ENCODE measurements around the gene UBQLN2.
"Not testable (repeated sequence)": the region's sequence is repeated elsewhere in the genome, so short reads cannot be mapped to it uniquely, and the experiment has no call there.

Gene UBQLN2

GRCh38 chrX:56574861-56575260 is 11.4 kb downstream of the UBQLN2 start:
- TF ChIP-seq JUND (IDR thresholded peaks at IDR 0.05; ENCODE audit: low read depth), result no peak
- in situ Hi-C loops (cut with HindIII; ENCODE audit: low pct_unique_long_range_greater_than_20kb, low sequenced_read_pairs), result no loop called here
- DNase-seq (ENCODE audit: low read depth in 1 of 2, low spot score in 1 of 2), result no peak

- no peak for TF ChIP-seq JUND (IDR thresholded peaks at IDR 0.05; ENCODE audit: low read depth)
- in situ Hi-C loops (cut with HindIII; ENCODE audit: low pct_unique_long_range_greater_than_20kb, low sequenced_read_pairs), result no loop called here
Measured at GRCh38 chrX:56576721-56577120, 13.3 kb downstream of the UBQLN2 start.

GRCh38 chrX:56588397-56589188 is 25.2 kb downstream of the UBQLN2 start:
- in situ Hi-C loops (cut with HindIII; ENCODE audit: low pct_unique_long_range_greater_than_20kb, low sequenced_read_pairs), result no loop called here
- DNase-seq (ENCODE audit: low read depth in 1 of 2, low spot score in 1 of 2), result no peak
- no peak for TF ChIP-seq JUND (IDR thresholded peaks at IDR 0.05; ENCODE audit: low read depth)

More at GRCh38 chrX:56576721-56577120, 13.3 kb downstream of the UBQLN2 start:
- no peak for DNase-seq (ENCODE audit: low read depth in 1 of 2, low spot score in 1 of 2)

GRCh38 chrX:56591830-56592229 is 28.4 kb downstream of the UBQLN2 start:
- in situ Hi-C loops (cut with HindIII; ENCODE audit: low pct_unique_long_range_greater_than_20kb, low sequenced_read_pairs); DNase-seq (ENCODE audit: low read depth in 1 of 2, low spot score in 1 of 2): not testable (repeated sequence)

GRCh38 chrX:56600141-56600540 is 36.7 kb downstream of the UBQLN2 start:
- DNase-seq (ENCODE audit: low read depth in 1 of 2, low spot score in 1 of 2), result no peak
- no peak for TF ChIP-seq JUND (IDR thresholded peaks at IDR 0.05; ENCODE audit: low read depth)
- in situ Hi-C loops (cut with HindIII; ENCODE audit: low pct_unique_long_range_greater_than_20kb, low sequenced_read_pairs), result no loop called here

- no peak for DNase-seq (ENCODE audit: low read depth in 1 of 2, low spot score in 1 of 2)
- no peak for TF ChIP-seq JUND (IDR thresholded peaks at IDR 0.05; ENCODE audit: low read depth)
- in situ Hi-C loops (cut with HindIII; ENCODE audit: low pct_unique_long_range_greater_than_20kb, low sequenced_read_pairs), result no loop called here
Measured at GRCh38 chrX:56600987-56601386, 37.6 kb downstream of the UBQLN2 start.

GRCh38 chrX:56615282-56615681 is 51.9 kb downstream of the UBQLN2 start:
- no peak for TF ChIP-seq JUND (IDR thresholded peaks at IDR 0.05; ENCODE audit: low read depth)
- no peak for DNase-seq (ENCODE audit: low read depth in 1 of 2, low spot score in 1 of 2)
- in situ Hi-C loops (cut with HindIII; ENCODE audit: low pct_unique_long_range_greater_than_20kb, low sequenced_read_pairs), result no loop called here

Data from T47D (cell line).